Activated T-helper 1 cell treated with anti-CD3 and anti-CD28 coated beads, Interleukin-12 subunit alpha, Interleukin-12 subunit beta, Interleukin-2, Interleukin-4 antibody, amounts not matched to agents 30 ng/mL and 10 ng/mL and 1 ng/mL, durations not matched to agents 14 hours and 24 hours and 36 hours (primary cell): ENCODE measurements around the gene ODF4. TPM values are rescaled to one million over a fixed set of nuclear protein-coding genes. Genes with fewer than 3 reads are reported as not detected.
"Not testable (repeated sequence)": the region's sequence is repeated elsewhere in the genome, so short reads cannot be mapped to it uniquely, and the experiment has no call there.

ENCODE experiments used
- DNase-seq: peaks from one replicate; pipeline ENCODE4 v3.0.0; 2021; ENCODE audit warnings: low spot score
- H3K27ac Mint-ChIP-seq: one replicate; pipeline ENCODE4 v1.8.0; 2021; ENCODE audit warnings: mild to moderate bottlenecking, mixed read lengths
- H3K27me3 Mint-ChIP-seq: one replicate; pipeline ENCODE4 v1.8.0; 2022; ENCODE audit warnings: mild to moderate bottlenecking, moderate library complexity, mixed read lengths; ENCODE audit not compliant: insufficient read depth
- H3K36me3 Mint-ChIP-seq: one replicate; pipeline ENCODE4 v1.8.0; 2021; ENCODE audit warnings: low read depth, mixed read lengths
- H3K4me1 Mint-ChIP-seq: one replicate; pipeline ENCODE4 v1.8.0; 2021; ENCODE audit warnings: low read depth, mixed read lengths
- H3K4me3 Mint-ChIP-seq: one replicate; pipeline ENCODE4 v1.8.0; 2021; ENCODE audit warnings: mild to moderate bottlenecking, moderate library complexity, mixed read lengths
- H3K9me3 Mint-ChIP-seq: one replicate; pipeline ENCODE4 v1.8.0; 2021; ENCODE audit warnings: mixed read lengths
- intact Hi-C: fragments of 100-400 bp; cut with micrococcal nuclease; formaldehyde crosslinking; loops from one replicate; pipeline ENCODE4 v1.15.1; 2024
- total RNA-seq: library from RNA; stranded (reverse); gene quantifications from 2 replicates; pipeline ENCODE4 v1.2.3, GENCODE V29; 2022

The ODF4 gene
- total RNA-seq, 1 donor from 2014 or later, result not detected

DNA sequence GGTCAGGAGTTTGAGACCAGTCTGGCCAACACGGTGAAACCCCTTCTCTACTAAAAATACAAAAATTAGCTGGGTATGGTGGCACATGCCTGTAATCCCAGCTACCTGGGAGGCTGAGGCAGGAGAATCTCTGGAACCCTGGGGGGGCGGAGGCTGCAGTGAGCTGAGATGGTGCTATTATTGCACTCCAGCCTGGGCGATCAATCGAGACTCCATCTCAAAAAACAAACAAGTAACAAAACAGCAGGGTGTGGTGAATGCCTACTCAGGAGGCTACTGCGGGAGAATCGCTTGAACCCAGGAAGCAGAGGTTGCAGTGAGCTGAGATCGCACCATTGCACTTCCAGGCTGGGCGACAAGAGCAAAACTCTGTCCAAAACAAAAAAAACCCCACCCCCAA, 38.5 kb downstream of the ODF4 start:
- H3K27ac Mint-ChIP-seq, result peak overlapping the region; percentile 54
- peaks cover 57% of the 10 kb centered on the region for H3K4me1 Mint-ChIP-seq
- H3K4me3 Mint-ChIP-seq, result peak overlapping the region; percentile 56
- intact Hi-C loops, result loop anchor here (10.0 kb wide), 1 partner anchor 153 kb away; no protein-coding TSS in a partner anchor
- H3K36me3 Mint-ChIP-seq, result peaks cover 58% of the 10 kb centered on the region
- DNase-seq, H3K27me3 Mint-ChIP-seq, H3K9me3 Mint-ChIP-seq: not testable (repeated sequence)

DNA sequence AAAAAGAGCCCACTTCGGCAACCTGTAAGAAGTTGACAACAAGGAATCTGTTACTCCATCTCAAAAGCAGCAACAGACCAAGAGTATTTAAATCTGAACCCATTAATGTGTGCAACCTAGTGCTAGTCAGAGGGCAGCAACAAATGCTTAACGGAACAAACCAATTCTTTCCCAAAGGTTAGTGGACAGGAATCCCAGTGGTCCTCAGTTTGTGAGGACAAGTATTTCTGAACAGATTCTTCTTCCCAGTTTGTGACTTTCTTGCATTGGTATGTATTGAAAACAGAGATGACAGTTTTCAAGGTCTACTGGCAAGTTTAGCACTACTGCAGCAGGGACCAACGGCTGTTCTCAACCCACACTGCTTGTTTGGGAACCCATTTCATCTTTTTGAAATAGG, 40.4 kb downstream of the ODF4 start:
- Mint-ChIP-seq H3K4me1 (peaks cover 65% of the 10 kb centered on the region), H3K27ac (no peak overlapping the region), H3K36me3 (peaks cover 56% of the 10 kb centered on the region), H3K27me3 (no peaks in the 10 kb centered on the region), H3K9me3 (no peaks in the 10 kb centered on the region), H3K4me3 (peak overlapping the region; percentile 90)
- intact Hi-C loops, result loop anchor here (5.0 kb wide), 1 partner anchor 1728 kb away; the partner anchor contains the start of genes C17orf100 and MED31
- DNase-seq, result no peak

DNA sequence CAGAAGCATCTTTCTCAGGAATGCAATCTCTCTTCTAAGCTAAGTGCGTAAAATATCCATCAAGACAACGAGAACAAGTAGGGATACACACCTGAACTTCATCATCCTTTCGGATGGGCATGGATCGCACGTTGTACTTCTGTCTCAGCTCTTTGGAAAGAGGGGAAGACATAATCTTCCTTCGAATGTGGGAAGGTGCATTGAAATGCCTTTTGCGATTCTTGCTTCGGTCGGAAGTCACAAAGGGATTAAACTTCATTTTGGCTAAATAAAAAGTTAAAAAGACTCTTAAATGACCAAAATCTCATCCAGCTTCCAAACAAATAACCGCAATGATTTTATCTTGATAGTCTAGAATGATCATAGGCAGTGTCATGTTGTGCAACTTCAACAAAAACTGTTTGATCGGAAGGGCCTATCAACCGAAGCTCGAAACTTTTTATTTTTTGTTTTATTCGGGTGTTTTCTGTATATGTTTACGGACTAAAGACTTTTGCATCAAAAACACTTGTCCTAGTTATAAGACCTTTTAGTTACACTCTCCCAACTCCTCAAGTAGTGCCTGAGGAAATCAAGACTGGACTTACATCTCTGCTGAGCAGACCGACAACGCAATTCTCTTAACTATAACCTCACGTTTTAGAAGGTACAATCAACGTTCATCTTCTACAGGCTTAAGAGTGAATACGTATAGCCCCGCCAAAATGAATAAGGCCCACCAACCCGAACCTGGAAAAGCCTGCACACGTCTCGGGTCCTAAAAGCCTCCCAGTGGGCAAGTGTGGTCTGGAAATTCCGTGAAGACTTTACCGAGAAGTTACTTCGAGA, 42.6 kb downstream of the ODF4 start:
- Mint-ChIP-seq H3K27ac (peak overlapping the region; percentile 87), H3K4me3 (peak overlapping the region; percentile 90), H3K36me3 (peaks cover 48% of the 10 kb centered on the region), H3K4me1 (peaks cover 51% of the 10 kb centered on the region), H3K9me3 (no peaks in the 10 kb centered on the region), H3K27me3 (no peaks in the 10 kb centered on the region)
- intact Hi-C loops, result loop anchor here (2.0 to 5.0 kb wide), 4 partner anchors 133 to 1730 kb away; partner anchors contain the start of genes C17orf100, CNTROB, CTC1 and MED31
- DNase-seq, result no peak

DNA sequence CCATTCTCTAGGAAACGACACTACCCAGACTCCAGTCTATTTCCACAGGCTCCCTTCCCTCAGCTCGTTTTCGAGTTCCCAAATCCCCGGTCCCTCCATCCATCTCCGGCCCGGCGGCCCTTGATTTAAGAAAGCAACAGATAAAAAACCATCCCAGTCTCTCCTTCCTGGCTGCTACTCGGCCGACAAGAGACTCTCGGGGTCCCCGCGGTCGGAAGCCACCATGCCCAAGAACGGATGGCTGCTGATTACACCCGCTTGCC, 43.2 kb downstream of the ODF4 start:
- intact Hi-C loops, result loop anchor here (1.0 to 5.0 kb wide), 9 partner anchors 52 to 1731 kb away; partner anchors contain the start of genes C17orf100, CNTROB, CTC1 and MED31
- Mint-ChIP-seq H3K27me3 (no peaks in the 10 kb centered on the region), H3K36me3 (peaks cover 43% of the 10 kb centered on the region), H3K27ac (peak overlapping the region; percentile 87), H3K4me3 (peak overlapping the region; percentile 90), H3K4me1 (peaks cover 46% of the 10 kb centered on the region), H3K9me3 (no peaks in the 10 kb centered on the region)
- no peak for DNase-seq

DNA sequence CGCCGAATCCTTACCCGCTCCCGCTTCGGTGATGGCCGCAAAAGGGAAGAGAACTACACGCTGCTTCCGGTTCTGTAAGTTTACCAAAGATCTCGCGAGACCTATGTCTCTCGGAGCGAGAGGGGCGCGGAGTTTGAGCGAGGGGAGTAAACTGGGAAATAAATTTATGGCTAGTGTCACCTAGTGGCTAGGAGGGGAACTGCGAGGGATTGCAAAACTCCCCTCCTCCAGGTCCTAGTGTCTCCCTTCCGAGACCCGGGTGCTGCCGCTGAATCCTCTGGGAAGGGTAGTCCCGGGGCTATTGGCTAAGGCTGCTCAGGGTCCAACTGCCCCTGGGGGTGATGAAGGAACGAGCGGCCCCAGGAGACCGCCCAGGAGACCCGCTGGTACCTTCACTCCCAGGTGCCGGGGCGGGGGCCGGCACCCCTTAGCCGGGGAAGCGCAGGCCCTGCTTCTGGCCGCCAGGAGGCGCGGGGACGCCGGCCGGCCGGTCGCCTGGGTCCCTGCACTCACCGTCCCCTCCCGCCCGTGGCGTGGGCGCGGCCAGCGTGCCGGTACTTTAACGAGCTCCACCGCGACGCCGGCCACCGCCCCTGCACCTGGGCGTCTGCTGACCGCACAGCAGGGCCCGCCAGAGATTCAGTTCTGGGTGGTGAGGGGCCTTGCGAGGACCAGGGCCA, 43.6 kb downstream of the ODF4 start, which contains the start of gene RPL26:
RPL26 (minus strand) TSS at position 51 of the 680 bp plus-strand sequence. CDS start 883 bp downstream, outside the sequence.
- DNase-seq, result peak; percentile 94
- intact Hi-C loops, result loop anchor here (1.0 to 5.0 kb wide), 9 partner anchors 52 to 1731 kb away; partner anchors contain the start of genes C17orf100, CNTROB, CTC1 and MED31

DNA sequence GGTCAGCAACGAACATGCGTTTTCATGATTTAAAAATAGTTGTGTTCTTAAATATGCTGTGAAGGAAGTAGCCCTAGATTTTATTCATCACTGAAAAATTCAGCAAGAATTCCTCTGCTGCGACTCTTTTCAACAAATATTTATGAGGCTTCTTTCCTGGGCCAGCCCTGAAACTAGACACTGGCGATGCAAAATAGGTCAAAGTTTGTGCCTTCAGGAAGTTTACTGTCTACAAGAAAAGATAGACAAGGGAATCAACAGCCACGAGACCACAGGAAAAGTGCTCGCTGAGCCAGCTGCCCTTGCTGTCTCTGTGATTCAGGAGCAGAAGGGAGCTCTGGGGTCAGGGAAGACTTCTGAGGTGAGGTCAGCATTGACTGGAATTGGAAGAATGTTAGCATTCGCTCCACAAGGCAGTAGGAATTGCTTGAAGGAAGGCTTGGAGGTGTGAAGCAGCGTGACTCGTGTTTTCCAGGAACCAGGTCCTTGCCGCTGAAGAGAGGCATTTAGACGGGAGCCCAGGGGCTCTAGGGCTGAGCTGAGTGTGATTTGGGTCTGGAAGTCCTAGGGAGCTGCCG, 45.2 kb downstream of the ODF4 start:
- Mint-ChIP-seq H3K9me3 (no peaks in the 10 kb centered on the region), H3K36me3 (peaks cover 28% of the 10 kb centered on the region), H3K4me1 (peaks cover 29% of the 10 kb centered on the region), H3K27ac (peak overlapping the region; percentile 76), H3K4me3 (peak overlapping the region; percentile 90), H3K27me3 (no peaks in the 10 kb centered on the region)
- intact Hi-C loops, result loop anchor here (5.0 kb wide), 1 partner anchor 1733 kb away; the partner anchor contains the start of genes C17orf100 and MED31
- DNase-seq, result no peak

More for the DNA sequence above, 43.6 kb downstream of the ODF4 start, which contains the start of gene RPL26:
- peaks cover 38% of the 10 kb centered on the region for H3K36me3 Mint-ChIP-seq
- no peaks in the 10 kb centered on the region for H3K27me3 Mint-ChIP-seq
- peak within 1 kb of the TSS; percentile 90 for H3K4me3 Mint-ChIP-seq
- no peaks in the 10 kb centered on the region for H3K9me3 Mint-ChIP-seq
- peak within 1 kb of the TSS; percentile 87 for H3K27ac Mint-ChIP-seq
- peaks cover 42% of the 10 kb centered on the region for H3K4me1 Mint-ChIP-seq

DNA sequence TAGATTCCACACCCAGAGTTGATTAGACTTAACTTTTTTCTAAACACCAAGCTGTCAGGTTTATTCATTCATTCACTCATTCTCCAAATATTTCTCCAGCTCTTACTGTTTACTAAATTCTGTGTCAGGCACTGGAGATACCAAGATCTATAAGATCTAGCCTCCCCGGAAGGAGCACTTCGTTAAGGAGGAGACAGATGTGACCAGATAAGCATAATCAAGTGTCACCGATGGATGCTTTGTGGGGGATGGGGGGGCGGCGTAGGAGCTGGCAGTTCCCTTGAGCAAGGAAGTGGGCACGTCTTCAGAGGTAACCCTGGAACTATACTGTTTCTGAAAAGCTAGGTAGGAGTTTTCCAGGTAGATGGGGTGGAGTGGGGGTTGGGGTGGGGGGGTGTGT, 47.2 kb downstream of the ODF4 start:
- intact Hi-C loops, result no loop called here
- H3K36me3 Mint-ChIP-seq, result peaks cover 12% of the 10 kb centered on the region
- H3K9me3 Mint-ChIP-seq, result no peaks in the 10 kb centered on the region
- DNase-seq, result no peak
- H3K27me3 Mint-ChIP-seq, result no peaks in the 10 kb centered on the region
- H3K27ac Mint-ChIP-seq, result peak overlapping the region; percentile 10
- H3K4me1 Mint-ChIP-seq, result peaks cover 14% of the 10 kb centered on the region
- no peak overlapping the region for H3K4me3 Mint-ChIP-seq

DNA sequence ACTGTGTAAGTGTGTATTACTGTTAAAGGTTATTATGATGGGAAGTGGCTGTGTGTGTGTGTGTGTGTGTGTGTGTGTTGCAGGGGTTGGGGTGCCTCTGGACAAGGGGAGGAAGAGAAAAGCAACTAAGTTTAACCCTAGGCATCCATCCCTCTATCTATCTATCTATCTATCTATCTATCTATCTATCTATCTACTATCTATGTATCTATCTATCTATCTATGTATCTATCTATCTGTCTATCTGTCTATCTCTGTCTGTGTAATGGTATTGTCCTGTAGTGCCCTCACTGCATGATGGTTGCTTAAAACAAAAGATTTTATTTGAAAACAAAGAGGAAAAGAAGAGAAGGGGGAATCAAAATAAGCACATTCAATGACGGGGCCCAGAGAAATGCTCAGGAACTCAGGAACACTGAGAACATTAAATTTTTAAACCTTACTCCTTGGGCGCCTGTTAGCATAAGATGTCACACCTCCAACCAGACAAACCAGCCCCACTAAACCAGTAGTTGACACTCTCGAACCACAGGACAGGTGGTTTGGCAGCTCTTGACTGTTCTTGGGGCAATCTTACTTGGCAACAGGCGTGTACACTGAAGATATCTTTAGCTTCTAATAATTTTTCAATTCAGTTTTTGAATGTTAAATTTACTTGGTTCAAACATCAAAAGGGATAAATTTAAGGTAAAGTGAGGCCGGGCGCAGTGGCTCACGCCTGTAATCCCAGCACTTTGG, 48.4 kb downstream of the ODF4 start:
- no peak for DNase-seq
- Mint-ChIP-seq H3K9me3 (no peaks in the 10 kb centered on the region), H3K27me3 (no peaks in the 10 kb centered on the region), H3K4me3 (no peak overlapping the region), H3K27ac (no peak overlapping the region), H3K36me3 (peaks cover under 1% of the 10 kb centered on the region), H3K4me1 (peaks cover 14% of the 10 kb centered on the region)
- intact Hi-C loops, result no loop called here

DNA sequence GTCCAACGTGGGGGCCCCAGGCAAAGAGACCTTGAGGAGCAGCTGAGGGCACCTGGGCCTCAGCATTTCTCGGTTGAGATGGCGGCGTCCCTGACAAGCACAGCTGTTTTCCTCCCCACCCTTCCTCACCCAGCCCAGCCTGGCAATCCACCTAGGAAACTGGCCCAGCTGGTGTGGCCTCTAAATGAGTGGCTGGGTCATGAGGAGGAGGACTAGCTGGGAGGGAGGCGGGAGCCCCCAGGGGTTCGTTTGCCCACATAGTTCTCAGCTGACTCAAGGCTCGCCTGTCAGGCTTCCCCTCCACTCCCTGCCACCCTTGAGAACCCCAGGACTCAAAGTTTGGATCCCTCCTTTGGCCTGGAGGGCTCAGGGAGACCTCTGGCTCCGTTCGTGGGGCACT, 52.1 kb downstream of the ODF4 start:
- Mint-ChIP-seq H3K36me3 (no peaks in the 10 kb centered on the region), H3K9me3 (no peaks in the 10 kb centered on the region), H3K4me3 (no peak overlapping the region), H3K27me3 (peaks cover 7% of the 10 kb centered on the region), H3K27ac (no peak overlapping the region), H3K4me1 (peaks cover 10% of the 10 kb centered on the region)
- no peak for DNase-seq
- intact Hi-C loops, result no loop called here

DNA sequence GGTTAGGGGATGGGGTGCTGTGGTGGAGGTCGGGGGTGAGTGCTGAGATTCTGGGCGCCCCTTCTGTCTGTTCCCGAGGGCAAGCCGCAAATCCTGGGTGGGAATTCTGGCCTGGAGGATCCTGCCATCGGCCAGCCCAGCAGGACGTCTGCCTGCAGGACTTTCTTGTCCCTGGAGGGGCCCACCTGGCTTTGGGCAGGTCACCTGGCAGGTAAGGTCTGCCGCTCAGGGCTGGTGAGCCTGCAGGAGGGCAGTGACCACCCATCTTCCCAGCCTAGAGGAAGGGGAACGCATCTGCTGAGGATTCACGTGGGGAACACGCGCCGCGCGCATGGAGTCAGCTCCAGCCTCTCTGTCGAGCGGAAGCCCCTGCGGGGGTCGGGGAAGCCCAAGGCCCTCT, 52.6 kb downstream of the ODF4 start:
- no peaks in the 10 kb centered on the region for H3K9me3 Mint-ChIP-seq
- H3K4me3 Mint-ChIP-seq, result no peak overlapping the region
- peaks cover 10% of the 10 kb centered on the region for H3K27me3 Mint-ChIP-seq
- no peaks in the 10 kb centered on the region for H3K36me3 Mint-ChIP-seq
- no peak for DNase-seq
- no peak overlapping the region for H3K27ac Mint-ChIP-seq
- peaks cover 10% of the 10 kb centered on the region for H3K4me1 Mint-ChIP-seq
- intact Hi-C loops, result no loop called here

DNA sequence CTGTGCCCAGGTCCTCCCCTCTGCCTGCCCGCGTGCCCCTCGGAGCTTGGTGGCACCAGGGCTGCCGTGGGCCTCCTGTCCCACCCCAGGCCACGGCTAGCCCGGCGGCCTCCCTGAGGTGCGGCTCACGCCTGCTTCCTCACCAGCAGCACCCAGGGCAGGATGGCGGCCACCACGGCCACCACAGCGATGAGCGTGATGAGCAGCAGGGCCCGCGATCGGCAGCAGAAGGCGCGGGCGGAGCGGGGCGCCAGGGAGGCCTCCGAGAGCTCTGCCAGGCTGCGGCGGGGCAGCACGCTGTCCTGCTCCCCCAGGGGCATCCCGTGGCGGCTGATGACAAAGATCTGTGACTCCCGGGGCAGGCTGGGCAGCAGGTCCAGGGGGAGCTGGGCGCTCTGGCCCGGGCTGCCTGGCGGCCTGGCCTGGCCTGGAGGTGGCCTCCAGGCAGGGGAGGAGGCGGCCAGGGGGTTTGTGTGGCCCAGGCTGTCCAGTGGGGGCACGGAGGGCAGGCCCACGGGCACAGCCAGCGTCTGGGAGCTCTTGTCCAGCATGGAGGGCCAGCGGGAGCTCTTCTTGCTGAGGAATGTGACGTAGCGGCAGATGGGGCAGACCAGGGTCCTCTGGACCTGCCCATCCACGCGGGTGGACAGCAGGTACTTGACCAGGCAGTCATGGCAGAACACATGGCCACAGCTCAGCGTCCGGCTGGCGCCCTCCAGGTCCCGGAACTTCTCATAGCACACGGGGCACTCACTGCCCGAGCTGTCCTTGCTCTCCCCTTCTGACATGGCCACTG, 53.2 kb downstream of the ODF4 start:
- H3K36me3 Mint-ChIP-seq, result no peaks in the 10 kb centered on the region

More for the DNA sequence above, 53.2 kb downstream of the ODF4 start:
- DNase-seq, result no peak
- intact Hi-C loops, result no loop called here
- Mint-ChIP-seq H3K4me3 (no peak overlapping the region), H3K9me3 (no peaks in the 10 kb centered on the region), H3K4me1 (peaks cover 10% of the 10 kb centered on the region), H3K27ac (no peak overlapping the region), H3K27me3 (peaks cover 14% of the 10 kb centered on the region)
